ENCODE data around the gene ADCY5.
"Not testable (repeated sequence)": the region's sequence is repeated elsewhere in the genome, so short reads cannot be mapped to it uniquely, and the experiment has no call there.

ADCY5 gene

DNA sequence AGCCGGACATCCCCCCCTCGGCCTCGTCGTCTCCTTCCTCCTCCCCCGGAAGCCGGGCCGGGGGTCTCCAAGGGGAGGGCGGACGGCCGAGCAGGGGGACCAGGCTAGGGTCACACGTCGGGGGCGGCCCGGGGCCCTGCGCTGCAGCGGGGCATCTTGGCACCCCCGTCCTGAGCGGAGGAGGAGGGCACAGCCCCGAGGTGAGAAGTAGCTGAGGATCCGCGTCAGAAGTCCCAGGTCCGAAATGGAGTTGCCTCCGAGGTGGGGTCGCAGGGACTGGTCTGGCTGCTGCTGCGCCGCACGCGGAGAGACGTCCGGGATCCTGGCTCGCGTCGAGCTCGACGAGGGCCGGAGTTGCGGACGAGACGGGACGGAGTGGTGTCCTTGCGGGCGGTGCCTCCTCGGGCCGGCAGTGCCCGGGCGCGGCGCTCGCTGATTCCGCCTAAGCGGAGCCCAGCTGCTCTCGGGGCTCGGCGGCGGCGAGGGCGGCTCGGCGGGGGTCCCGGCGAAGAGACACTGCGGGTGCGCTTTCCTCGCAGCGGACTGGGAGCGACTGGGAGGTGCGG, at the start of gene ADCY5:
ADCY5 (minus strand) TSS at position 555 of the 566 bp plus-strand sequence; CDS start at position 10, 545 bp downstream.
- peak within 1 kb of the TSS; percentile 38 for H3K4me3 ChIP-seq (replicated peaks; ENCODE audit: low read depth, low read length)
- TF ChIP-seq, protein P1, sequence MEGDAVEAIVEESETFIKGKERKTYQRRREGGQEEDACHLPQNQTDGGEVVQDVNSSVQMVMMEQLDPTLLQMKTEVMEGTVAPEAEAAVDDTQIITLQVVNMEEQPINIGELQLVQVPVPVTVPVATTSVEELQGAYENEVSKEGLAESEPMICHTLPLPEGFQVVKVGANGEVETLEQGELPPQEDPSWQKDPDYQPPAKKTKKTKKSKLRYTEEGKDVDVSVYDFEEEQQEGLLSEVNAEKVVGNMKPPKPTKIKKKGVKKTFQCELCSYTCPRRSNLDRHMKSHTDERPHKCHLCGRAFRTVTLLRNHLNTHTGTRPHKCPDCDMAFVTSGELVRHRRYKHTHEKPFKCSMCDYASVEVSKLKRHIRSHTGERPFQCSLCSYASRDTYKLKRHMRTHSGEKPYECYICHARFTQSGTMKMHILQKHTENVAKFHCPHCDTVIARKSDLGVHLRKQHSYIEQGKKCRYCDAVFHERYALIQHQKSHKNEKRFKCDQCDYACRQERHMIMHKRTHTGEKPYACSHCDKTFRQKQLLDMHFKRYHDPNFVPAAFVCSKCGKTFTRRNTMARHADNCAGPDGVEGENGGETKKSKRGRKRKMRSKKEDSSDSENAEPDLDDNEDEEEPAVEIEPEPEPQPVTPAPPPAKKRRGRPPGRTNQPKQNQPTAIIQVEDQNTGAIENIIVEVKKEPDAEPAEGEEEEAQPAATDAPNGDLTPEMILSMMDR (IDR thresholded peaks at IDR 0.05; ENCODE audit: low read depth, low read length, missing control alignments), result no peak
- DNase-seq (ENCODE audit: extremely low read depth, low read depth), result no peak

DNA sequence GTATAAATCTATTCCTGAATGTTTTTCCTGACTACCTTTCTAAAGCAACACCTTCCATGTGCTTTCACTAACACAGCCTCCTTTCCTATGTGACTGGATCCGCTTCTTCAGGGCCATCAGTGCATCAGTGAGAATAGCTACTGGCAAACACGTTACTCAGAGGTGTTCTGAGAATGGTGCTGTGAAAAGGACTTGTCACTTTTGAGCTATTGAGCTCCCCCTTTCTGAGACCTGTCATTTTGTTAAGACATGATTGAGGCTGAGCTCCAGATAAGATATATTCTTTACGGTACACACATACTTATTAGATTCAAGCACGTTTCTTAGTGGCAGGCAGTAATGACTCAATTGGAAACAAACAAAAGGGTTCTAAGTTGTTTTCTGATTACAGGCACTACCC, 45.0 kb upstream of the ADCY5 start:
- no peak overlapping the region for H3K4me3 ChIP-seq (replicated peaks; ENCODE audit: low read depth, low read length)
- no peak for DNase-seq (ENCODE audit: extremely low read depth, low read depth)
- TF ChIP-seq, protein P1 (IDR thresholded peaks at IDR 0.05; ENCODE audit: low read depth, low read length, missing control alignments), result no peak

DNA sequence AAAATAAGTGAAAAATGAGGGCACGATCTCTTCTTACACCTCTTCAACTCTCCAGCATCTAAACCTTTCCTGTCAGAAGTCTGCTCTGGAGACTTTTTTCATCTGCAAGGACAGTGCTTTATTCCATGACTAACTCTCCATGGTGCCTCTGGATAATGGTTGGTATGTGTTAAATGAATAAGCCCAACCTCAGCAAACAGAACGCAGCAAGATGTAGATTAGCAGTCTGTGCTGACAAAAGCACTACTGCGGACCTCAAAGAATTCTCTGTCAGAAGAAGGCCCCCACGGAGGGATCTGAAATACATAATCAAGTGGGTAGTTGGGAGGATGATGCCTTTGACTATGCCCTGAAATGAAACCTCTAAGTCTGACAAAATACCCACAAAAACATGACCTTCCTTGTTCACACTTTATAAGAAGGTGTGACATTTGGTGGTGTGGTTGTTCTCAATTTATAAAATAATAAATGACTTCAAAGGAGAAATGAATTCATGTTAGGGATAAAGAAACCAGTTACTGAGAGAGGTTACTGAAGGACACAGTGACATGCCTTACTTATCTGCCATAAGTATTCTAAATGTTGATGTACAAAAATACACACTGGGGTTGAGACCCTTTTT, 43.2 kb upstream of the ADCY5 start:
- TF ChIP-seq, protein P1 (IDR thresholded peaks at IDR 0.05; ENCODE audit: low read depth, low read length, missing control alignments), result no peak
- no peak for DNase-seq (ENCODE audit: extremely low read depth, low read depth)
- no peak overlapping the region for H3K4me3 ChIP-seq (replicated peaks; ENCODE audit: low read depth, low read length)

DNA sequence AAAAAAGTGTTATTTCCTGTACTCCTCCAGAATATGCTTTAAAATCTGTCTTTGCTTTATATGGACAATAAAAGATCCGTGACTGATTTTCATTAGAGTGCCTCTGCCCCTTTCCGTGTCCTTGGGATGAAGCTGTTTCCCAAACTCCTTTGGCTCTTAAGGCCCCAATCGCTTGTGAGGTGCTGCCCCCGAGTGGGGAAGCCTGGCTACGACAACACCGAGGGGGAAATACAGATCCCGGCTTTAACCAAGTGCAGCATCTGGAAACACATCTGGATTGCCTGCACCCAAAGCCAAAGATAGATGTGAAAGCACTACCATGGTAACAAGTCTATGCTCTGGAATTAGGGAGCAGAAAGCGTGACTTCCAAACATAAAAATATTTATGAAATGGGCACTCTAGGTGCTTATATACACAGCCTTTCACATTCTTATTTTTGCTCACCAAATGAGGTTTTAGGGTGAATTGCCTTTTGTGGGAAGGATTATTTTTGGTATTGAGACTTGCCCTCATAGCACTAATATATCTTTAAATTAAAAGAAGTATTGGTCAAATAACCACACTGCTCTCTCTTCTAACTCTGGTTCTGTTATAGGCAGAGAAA, 40.6 kb upstream of the ADCY5 start:
- peak; percentile 69 for DNase-seq (ENCODE audit: extremely low read depth, low read depth)
- TF ChIP-seq, protein P1 (IDR thresholded peaks at IDR 0.05; ENCODE audit: low read depth, low read length, missing control alignments), result peak; percentile 93

DNA sequence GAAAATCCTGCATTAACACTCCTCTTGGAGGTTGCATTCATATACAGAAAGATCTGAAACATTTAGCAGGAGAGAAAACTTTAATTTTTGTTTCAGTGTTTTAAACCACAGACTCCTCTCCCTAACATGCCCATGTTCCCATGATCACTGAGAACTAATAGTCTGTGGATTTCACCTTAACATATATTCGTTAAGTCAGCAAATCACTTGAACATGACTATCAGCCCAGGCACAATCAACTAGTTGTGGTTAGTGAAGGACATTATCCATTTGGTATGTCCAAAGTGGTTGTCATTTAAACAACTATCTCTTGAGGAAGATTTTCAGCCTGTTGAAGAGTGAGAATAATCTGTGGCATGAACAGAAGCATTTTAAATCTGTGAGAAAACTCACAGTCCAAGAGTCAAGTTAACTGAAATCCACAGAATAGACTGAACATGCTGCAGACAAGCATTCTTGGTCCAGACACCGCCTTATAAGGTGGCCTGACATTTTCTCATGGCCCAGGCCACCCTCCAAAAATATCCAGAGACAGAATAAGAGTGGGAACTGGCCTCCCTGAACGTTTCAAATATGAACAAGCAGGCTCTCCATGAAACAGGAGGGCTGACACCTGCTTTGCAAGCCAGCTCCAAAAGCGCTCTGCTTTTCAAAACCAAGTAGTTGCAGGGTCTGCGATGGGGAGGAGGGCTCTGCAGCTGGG, 39.9 kb upstream of the ADCY5 start:
- TF ChIP-seq, protein P1 (IDR thresholded peaks at IDR 0.05; ENCODE audit: low read depth, low read length, missing control alignments), result no peak
- H3K4me3 ChIP-seq (replicated peaks; ENCODE audit: low read depth, low read length), result no peak overlapping the region
- no peak for DNase-seq (ENCODE audit: extremely low read depth, low read depth)

More for the DNA sequence above, 40.6 kb upstream of the ADCY5 start:
- no peak overlapping the region for H3K4me3 ChIP-seq (replicated peaks; ENCODE audit: low read depth, low read length)

DNA sequence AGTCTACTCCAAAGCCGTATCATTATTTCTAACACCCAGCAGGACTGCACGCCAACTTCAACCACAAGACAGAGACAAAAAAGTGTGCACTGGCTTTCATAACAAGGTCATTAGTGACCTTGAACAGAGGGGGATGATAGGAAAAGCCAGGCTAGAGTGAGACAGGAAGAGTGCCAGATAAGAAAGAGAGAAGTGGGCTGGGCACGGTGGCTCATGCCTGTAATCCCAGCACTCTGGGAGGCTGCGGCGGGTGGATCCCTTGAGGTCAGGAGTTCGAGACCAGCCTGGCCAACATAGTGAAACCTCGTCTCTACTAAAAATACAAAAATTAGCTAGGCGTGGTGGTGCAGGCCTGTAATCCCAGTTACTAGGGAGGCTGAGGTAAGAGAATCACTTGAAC, 38.2 kb upstream of the ADCY5 start:
- not testable (repeated sequence) for DNase-seq (ENCODE audit: extremely low read depth, low read depth); H3K4me3 ChIP-seq (replicated peaks; ENCODE audit: low read depth, low read length)

DNA sequence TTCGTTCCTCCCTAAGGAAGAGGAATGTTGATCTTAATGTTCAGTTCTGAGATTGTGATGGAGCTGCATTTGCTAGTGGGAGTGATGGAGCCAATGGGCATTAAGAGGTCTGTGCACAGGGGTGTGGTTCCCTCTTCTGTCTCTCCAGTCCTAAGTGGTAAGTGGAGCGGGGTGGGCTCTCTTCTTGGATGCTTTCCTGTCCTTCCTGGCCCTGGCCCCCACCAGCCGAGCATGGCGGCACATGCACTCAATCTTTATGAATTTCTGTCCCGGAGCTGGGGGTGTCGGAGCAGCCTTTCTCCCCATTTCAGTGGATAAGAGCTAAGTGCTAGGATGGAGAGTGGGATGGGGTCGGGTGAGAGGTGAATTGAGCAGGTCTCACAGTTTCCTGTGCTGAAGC, 37.6 kb upstream of the ADCY5 start:
- TF ChIP-seq, protein P1 (IDR thresholded peaks at IDR 0.05; ENCODE audit: low read depth, low read length, missing control alignments), result no peak
- DNase-seq (ENCODE audit: extremely low read depth, low read depth), result no peak
- H3K4me3 ChIP-seq (replicated peaks; ENCODE audit: low read depth, low read length), result no peak overlapping the region
